B cell (primary cell): ENCODE results near the gene RPL22. TPM values are rescaled to one million over a fixed set of nuclear protein-coding genes. Genes with fewer than 3 reads are reported as not detected.

Source experiments
- ATAC-seq: fragments of 200-7000 bp; cut with Tn5 transposase; one replicate; pipeline ENCODE4 v1.10.0; 2021; ENCODE audit warnings: low read depth, mild to moderate bottlenecking, moderate number of reproducible peaks, moderate library complexity
- CTCF ChIA-PET: fragments of 350-600 bp; sonication (Branson Sonifier 250); formaldehyde crosslinking; loops from one replicate; lab custom pipeline; 2021; ENCODE audit warnings: antibody characterized with exemption, inconsistent platforms; lab: Charles Lee
- POLR2A ChIA-PET: fragments of 350-600 bp; sonication (Branson Sonifier 250); formaldehyde crosslinking; loops from one replicate; lab custom pipeline; 2021; ENCODE audit warnings: antibody characterized with exemption; lab: Charles Lee
- DNase-seq: peaks from one replicate; pipeline ENCODE4 v3.0.0; 2013
- H2AFZ ChIP-seq: 2 replicates; pipeline ENCODE4 v1.6.1; 2012; ENCODE audit warnings: mild to moderate bottlenecking, low read depth, low read length; ENCODE audit not compliant: insufficient read depth, poor library complexity, severe bottlenecking
- H3K27ac ChIP-seq, 2 donors: 1 replicate in 1 of 2; 2 replicates in 1 of 2; pipeline ENCODE4 v1.5.1; 2012 to 2013; ENCODE audit warnings: low read length in 2 of 2, mild to moderate bottlenecking in 2 of 2, moderate library complexity in 1 of 2
- H3K27me3 ChIP-seq, 4 experiments: fragments of 200-600 bp in 1 of 4; sonication (generic) in 1 of 4; replicated peaks in 1 of 4; 1 replicate in 2 of 4; 2 replicates in 2 of 4; pipeline versions ENCODE4 v1.6.1 to v1.7.0; 2013 to 2016; ENCODE audit warnings: low read length in 3 of 4, mild to moderate bottlenecking in 2 of 4, mixed read lengths in 1 of 4, moderate library complexity in 1 of 4; ENCODE audit not compliant: insufficient read depth in 4 of 4, control insufficient read depth in 3 of 4; ENCODE audit errors: control extremely low read depth in 1 of 4
- H3K36me3 ChIP-seq, 2 experiments: replicated peaks in 1 of 2; 1 replicate in 1 of 2; 2 replicates in 1 of 2; pipeline versions ENCODE4 v1.6.1 to v1.7.1; 2013; ENCODE audit warnings: low read length in 1 of 2; ENCODE audit not compliant: insufficient read depth in 2 of 2, control insufficient read depth in 1 of 2; ENCODE audit errors: control extremely low read depth in 1 of 2, extremely low read depth in 1 of 2
- H3K4me1 ChIP-seq, 2 donors: fragments of 200-600 bp in 1 of 2; sonication (generic) in 1 of 2; 1 replicate in 1 of 2; 2 replicates in 1 of 2; pipeline versions ENCODE4 v1.5.1 to v1.6.1; 2013 to 2017; ENCODE audit warnings: low read length in 2 of 2; ENCODE audit not compliant: control insufficient read depth in 2 of 2, insufficient read depth in 2 of 2
- H3K4me2 ChIP-seq: replicated peaks from 2 replicates; pipeline ENCODE3; 2012; ENCODE audit warnings: mild to moderate bottlenecking, low read depth, low read length; ENCODE audit not compliant: poor library complexity, severe bottlenecking
- H3K4me3 ChIP-seq, 5 experiments: fragments of 200-600 bp in 1 of 5; sonication (generic) in 1 of 5; 1 replicate in 3 of 5; 2 replicates in 2 of 5; pipeline versions ENCODE4 v1.5.1 to v1.7.0; 2011 to 2016; ENCODE audit warnings: low read length in 4 of 5, mild to moderate bottlenecking in 4 of 5, low read depth in 2 of 5, control low read depth in 1 of 5, moderate library complexity in 1 of 5; ENCODE audit not compliant: insufficient read depth in 1 of 5; ENCODE audit errors: control extremely low read depth in 1 of 5, extremely low read depth in 1 of 5
- H3K79me2 ChIP-seq: fragments of 200-600 bp; sonication (generic); one replicate; pipeline ENCODE4 v1.6.0; 2016; ENCODE audit warnings: low read length; ENCODE audit not compliant: control insufficient read depth, insufficient read depth
- H3K9ac ChIP-seq: fragments of 200-600 bp; sonication (generic); 2 replicates; pipeline ENCODE4 v1.6.1; 2017; ENCODE audit warnings: mild to moderate bottlenecking, low read length, moderate library complexity
- H3K9me3 ChIP-seq, 3 donors: one replicate each; pipeline versions ENCODE4 v1.6.1 to v1.7.1; 2013; ENCODE audit warnings: low read length in 2 of 3; ENCODE audit not compliant: control insufficient read depth in 2 of 3, insufficient read depth in 1 of 3; ENCODE audit errors: control extremely low read depth in 1 of 3
- H4K20me1 ChIP-seq: 2 replicates; pipeline ENCODE4 v1.6.0; 2012; ENCODE audit warnings: mild to moderate bottlenecking, low read length; ENCODE audit not compliant: insufficient read depth, control insufficient read depth, poor library complexity, severe bottlenecking
- H3K27ac Mint-ChIP-seq: one replicate; pipeline ENCODE4 v1.8.0; 2021; ENCODE audit warnings: mixed read lengths
- H3K27me3 Mint-ChIP-seq: one replicate; pipeline ENCODE4 v1.8.0; 2021; ENCODE audit warnings: mixed read lengths
- H3K4me1 Mint-ChIP-seq: one replicate; pipeline ENCODE4 v1.8.0; 2021; ENCODE audit warnings: mixed read lengths
- H3K4me3 Mint-ChIP-seq: one replicate; pipeline ENCODE4 v1.8.0; 2021; ENCODE audit warnings: mixed read lengths
- H3K9me3 Mint-ChIP-seq: one replicate; pipeline ENCODE4 v1.8.0; 2022; ENCODE audit warnings: mixed read lengths; ENCODE audit not compliant: insufficient read depth
- CTCF ChIP-seq: fragments of 200-600 bp; IDR thresholded peaks from one replicate; pipeline ENCODE4 v1.8.0; 2022; ENCODE audit warnings: antibody characterized with exemption, mild to moderate bottlenecking
- EZH2 ChIP-seq: IDR thresholded peaks from 2 replicates; pipeline ENCODE4 v1.6.1; 2012; ENCODE audit warnings: borderline replicate concordance, low read depth, mild to moderate bottlenecking, moderate library complexity, low read length; ENCODE audit not compliant: insufficient read depth, poor library complexity, severe bottlenecking
- WGBS: methylation state at CpG from one replicate; pipeline ENCODE4 v1.1.5; 2013; ENCODE audit warnings: missing lambda C conversion rate; ENCODE audit not compliant: insufficient coverage; 5-methylcytosine and 5-hydroxymethylcytosine counted together
- intact Hi-C: fragments of 100-400 bp; cut with micrococcal nuclease; formaldehyde crosslinking; loops from one replicate; pipeline ENCODE4 v1.10.0; 2022
- polyA plus RNA-seq: library from polyadenylated mRNA; depleted of rRNA; stranded (reverse); fragments of >200 nt; gene quantifications from 2 replicates; pipeline ENCODE4 v1.2.3, GENCODE V29; 2012
- total RNA-seq, 2 donors: library from RNA; stranded (reverse); fragments of 120-200 nt in 1 of 2; gene quantifications; 1 replicate in 1 of 2; 2 replicates in 1 of 2; pipeline versions ENCODE4 v1.2.3 to v1.2.4, GENCODE V29; 2013 to 2022

The RPL22 gene
- total and polyA plus RNA-seq, 2 donors (not counting 1 experiment from before 2014, with no cell fraction given) = 70.9 to 471 TPM

GRCh38 chr1:6162773-6163172, 36.6 kb downstream of the RPL22 start:
- Histone ChIP-seq H3K9ac (no peak overlapping the region), H3K4me3 (no peak overlapping the region), H3K27me3 (peaks cover 0 to 13% (median 0%) of the 10 kb centered on the region in 4 experiments), H3K9me3 (no peaks in the 10 kb centered on the region), H4K20me1 (no peaks in the 10 kb centered on the region), H3K79me2 (no peaks in the 10 kb centered on the region), H2AFZ (no peak overlapping the region), H3K4me1 (no peaks in the 10 kb centered on the region), H3K36me3 (no peaks in the 10 kb centered on the region), H3K27ac (no peak overlapping the region), H3K4me2 (no peak overlapping the region)
- H3K9me3 Mint-ChIP-seq = no peaks in the 10 kb centered on the region
- POLR2A ChIA-PET = no interaction called here
- CTCF ChIA-PET = no interaction called here
- no peak overlapping the region for H3K27ac Mint-ChIP-seq
- peaks cover 7% of the 10 kb centered on the region for H3K27me3 Mint-ChIP-seq
- no peak overlapping the region for H3K4me3 Mint-ChIP-seq
- DNase-seq (no peak), ATAC-seq (no peak)
- no peaks in the 10 kb centered on the region for H3K4me1 Mint-ChIP-seq
- TF ChIP-seq CTCF (no peak), EZH2 (no peak)
- intact Hi-C loops = no loop called here
- WGBS = 77% methylated on average over 13 of the region's 13 CpGs

- Histone ChIP-seq H3K9ac (no peak overlapping the region), H3K4me3 (no peak overlapping the region), H3K79me2 (no peaks in the 10 kb centered on the region), H3K27ac (no peak overlapping the region), H3K27me3 (peaks cover 0 to 13% (median 0%) of the 10 kb centered on the region in 4 experiments), H3K4me1 (no peaks in the 10 kb centered on the region), H3K36me3 (no peaks in the 10 kb centered on the region), H3K9me3 (no peaks in the 10 kb centered on the region), H4K20me1 (no peaks in the 10 kb centered on the region), H2AFZ (no peak overlapping the region), H3K4me2 (no peak overlapping the region)
- no peak for ATAC-seq
- WGBS = 76% methylated on average over 5 of the region's 7 CpGs
- CTCF ChIA-PET = no interaction called here
- no peak for DNase-seq
- peaks cover 9% of the 10 kb centered on the region for H3K27me3 Mint-ChIP-seq
- no peaks in the 10 kb centered on the region for H3K9me3 Mint-ChIP-seq
- H3K4me1 Mint-ChIP-seq = no peaks in the 10 kb centered on the region
- no peak overlapping the region for H3K4me3 Mint-ChIP-seq
- H3K27ac Mint-ChIP-seq = no peak overlapping the region
- intact Hi-C loops = no loop called here
- POLR2A ChIA-PET = no interaction called here
- TF ChIP-seq CTCF (no peak), EZH2 (no peak)
These were observed 37.1 kb downstream of the RPL22 start for GRCh38 chr1:6162341-6162740.
